Measurements from ENCODE around the gene DCAKD.

The DCAKD gene

GRCh38 chr17:45048795-45049563 is 2.5 kb downstream of the DCAKD start:
- H3K9me3 Mint-ChIP-seq, result no peaks in the 10 kb centered on the region
- no peak for DNase-seq
- peaks cover 5% of the 10 kb centered on the region for H3K27me3 Mint-ChIP-seq (ENCODE audit: low read depth, poor library complexity)
- H3K4me1 Mint-ChIP-seq, result peaks cover 51% of the 10 kb centered on the region
- H3K27ac Mint-ChIP-seq, result no peak overlapping the region
- H3K36me3 Mint-ChIP-seq (ENCODE audit: low read depth), result peaks cover 12% of the 10 kb centered on the region
- TF ChIP-seq, protein P1, sequence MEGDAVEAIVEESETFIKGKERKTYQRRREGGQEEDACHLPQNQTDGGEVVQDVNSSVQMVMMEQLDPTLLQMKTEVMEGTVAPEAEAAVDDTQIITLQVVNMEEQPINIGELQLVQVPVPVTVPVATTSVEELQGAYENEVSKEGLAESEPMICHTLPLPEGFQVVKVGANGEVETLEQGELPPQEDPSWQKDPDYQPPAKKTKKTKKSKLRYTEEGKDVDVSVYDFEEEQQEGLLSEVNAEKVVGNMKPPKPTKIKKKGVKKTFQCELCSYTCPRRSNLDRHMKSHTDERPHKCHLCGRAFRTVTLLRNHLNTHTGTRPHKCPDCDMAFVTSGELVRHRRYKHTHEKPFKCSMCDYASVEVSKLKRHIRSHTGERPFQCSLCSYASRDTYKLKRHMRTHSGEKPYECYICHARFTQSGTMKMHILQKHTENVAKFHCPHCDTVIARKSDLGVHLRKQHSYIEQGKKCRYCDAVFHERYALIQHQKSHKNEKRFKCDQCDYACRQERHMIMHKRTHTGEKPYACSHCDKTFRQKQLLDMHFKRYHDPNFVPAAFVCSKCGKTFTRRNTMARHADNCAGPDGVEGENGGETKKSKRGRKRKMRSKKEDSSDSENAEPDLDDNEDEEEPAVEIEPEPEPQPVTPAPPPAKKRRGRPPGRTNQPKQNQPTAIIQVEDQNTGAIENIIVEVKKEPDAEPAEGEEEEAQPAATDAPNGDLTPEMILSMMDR (IDR thresholded peaks at IDR 0.05), result peak; percentile 21
- peak overlapping the region; percentile 69 for H3K4me3 Mint-ChIP-seq

GRCh38 chr17:45046537-45047125 is 4.8 kb downstream of the DCAKD start:
- TF ChIP-seq, protein P1 (IDR thresholded peaks at IDR 0.05), result no peak
- no peaks in the 10 kb centered on the region for H3K9me3 Mint-ChIP-seq
- no peak overlapping the region for H3K4me3 Mint-ChIP-seq
- H3K36me3 Mint-ChIP-seq (ENCODE audit: low read depth), result peaks cover 17% of the 10 kb centered on the region
- no peak for DNase-seq
- peaks cover 4% of the 10 kb centered on the region for H3K27me3 Mint-ChIP-seq (ENCODE audit: low read depth, poor library complexity)
- H3K27ac Mint-ChIP-seq, result peak overlapping the region; percentile 85
- H3K4me1 Mint-ChIP-seq, result peaks cover 67% of the 10 kb centered on the region

DNA sequence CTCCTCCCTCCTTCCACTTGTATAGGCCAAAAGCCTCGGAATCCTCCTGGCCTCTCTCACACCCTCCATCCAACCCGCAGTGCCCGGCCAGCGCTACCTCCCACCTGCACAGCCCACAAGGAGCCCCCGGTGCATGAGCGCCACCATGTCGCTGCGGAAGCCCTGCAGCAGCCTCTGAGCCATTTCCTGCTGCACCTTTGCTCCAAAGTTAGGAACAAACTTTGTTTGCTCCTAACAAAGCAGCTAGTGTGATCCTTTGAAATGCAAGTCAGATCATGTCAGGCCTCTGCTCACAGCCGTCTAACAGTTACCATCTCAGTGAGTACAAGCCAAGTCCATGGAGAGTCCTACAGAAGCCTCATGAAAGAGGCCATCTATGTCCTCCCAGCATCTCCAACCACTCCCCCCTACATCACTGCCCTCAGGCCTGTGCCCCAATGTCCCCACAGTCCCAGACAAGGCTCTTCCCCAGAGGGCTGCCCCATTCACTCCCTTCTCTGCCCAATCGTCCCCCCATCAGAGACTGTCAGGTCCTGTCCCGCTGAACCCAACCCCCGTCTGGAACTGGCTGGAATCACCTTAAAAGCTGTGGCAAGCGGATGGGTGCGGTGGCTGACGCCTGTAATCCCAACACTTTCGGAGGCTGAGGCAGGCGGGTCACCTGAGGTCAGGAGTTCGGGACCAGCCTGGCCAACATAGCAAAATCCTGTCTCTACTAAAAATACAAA is 7.5 kb downstream of the DCAKD start:
- Mint-ChIP-seq H3K27ac (peak overlapping the region; percentile 89), H3K27me3 (ENCODE audit: low read depth, poor library complexity) (peaks cover 4% of the 10 kb centered on the region), H3K9me3 (no peaks in the 10 kb centered on the region), H3K4me1 (peaks cover 73% of the 10 kb centered on the region), H3K36me3 (ENCODE audit: low read depth) (peaks cover 17% of the 10 kb centered on the region), H3K4me3 (no peak overlapping the region)
- no peak for DNase-seq
- TF ChIP-seq, protein P1 (IDR thresholded peaks at IDR 0.05), result no peak

- Mint-ChIP-seq H3K27ac (peak overlapping the region; percentile 80), H3K4me1 (peaks cover 78% of the 10 kb centered on the region), H3K36me3 (ENCODE audit: low read depth) (peaks cover 17% of the 10 kb centered on the region), H3K9me3 (no peaks in the 10 kb centered on the region), H3K4me3 (no peak overlapping the region), H3K27me3 (ENCODE audit: low read depth, poor library complexity) (peaks cover 4% of the 10 kb centered on the region)
- TF ChIP-seq, protein P1 (IDR thresholded peaks at IDR 0.05), result no peak
- no peak for DNase-seq
Observed at GRCh38 chr17:45042346-45043120, 8.9 kb downstream of the DCAKD start.

DNA sequence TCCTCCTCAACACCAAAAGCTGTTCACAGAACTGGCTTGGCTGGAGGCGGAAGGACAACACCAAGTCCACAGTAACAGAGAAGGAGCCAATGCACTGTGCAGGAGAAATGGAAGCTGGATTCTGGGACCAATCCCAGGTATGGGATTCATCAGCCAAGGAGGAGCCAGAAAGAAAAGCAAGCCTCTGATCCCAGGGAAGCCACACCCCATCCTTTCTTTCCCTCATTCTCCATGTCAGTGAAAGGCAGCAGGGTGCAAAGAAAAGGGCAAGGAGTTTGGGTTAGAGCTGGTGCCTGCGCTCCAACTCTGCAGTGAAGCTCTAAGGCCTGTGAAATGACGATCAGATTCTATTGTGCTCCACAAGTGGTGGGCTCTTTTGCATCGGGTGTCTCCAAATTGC is 11.0 kb downstream of the DCAKD start:
- TF ChIP-seq, protein P1 (IDR thresholded peaks at IDR 0.05), result no peak
- Mint-ChIP-seq H3K27me3 (ENCODE audit: low read depth, poor library complexity) (peaks cover 4% of the 10 kb centered on the region), H3K9me3 (no peaks in the 10 kb centered on the region), H3K4me1 (peaks cover 83% of the 10 kb centered on the region), H3K36me3 (ENCODE audit: low read depth) (peaks cover 5% of the 10 kb centered on the region), H3K4me3 (no peak overlapping the region), H3K27ac (no peak overlapping the region)
- no peak for DNase-seq

Data from nephron progenitor cell (in vitro differentiated cells).